HG03175 (cell line): Measurements from ENCODE around the gene LCE2B.
"Not testable (repeated sequence)": the region's sequence is repeated elsewhere in the genome, so short reads cannot be mapped to it uniquely, and the experiment has no call there.

Experiments
- ATAC-seq: cut with Tn5 transposase; IDR thresholded peaks from one replicate; pipeline ENCODE4 v1.9.1; 2021; ENCODE audit warnings: mild to moderate bottlenecking, moderate library complexity; ENCODE audit not compliant: unreplicated experiment

The LCE2B gene, protein sequence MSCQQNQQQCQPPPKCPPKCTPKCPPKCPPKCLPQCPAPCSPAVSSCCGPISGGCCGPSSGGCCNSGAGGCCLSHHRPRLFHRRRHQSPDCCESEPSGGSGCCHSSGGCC

DNA sequence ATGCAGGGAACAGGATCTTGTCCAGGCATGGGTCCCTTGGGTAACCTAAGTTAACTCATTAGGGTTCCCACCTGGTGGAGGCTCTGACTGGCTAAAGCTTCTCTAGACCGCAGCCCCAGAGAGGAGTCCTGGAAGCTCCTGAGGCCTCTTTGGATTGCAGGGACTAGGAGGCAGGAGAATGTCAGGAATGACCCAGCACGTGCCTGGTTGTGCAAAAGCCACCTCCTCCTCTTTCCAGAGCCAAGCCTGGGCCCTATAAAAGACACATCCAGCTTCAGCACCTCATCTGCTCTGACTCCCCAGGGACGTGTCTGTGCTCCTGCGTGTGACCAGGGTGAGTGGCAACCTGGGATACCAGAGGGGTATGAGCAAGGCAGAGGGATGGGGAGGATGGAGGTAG, at the start of gene LCE2B:
Gene LCE2B (plus strand): TSS at position 301 of the 400 bp plus-strand sequence. CDS start 721 bp downstream, outside the sequence.
- not testable (repeated sequence) for ATAC-seq

DNA sequence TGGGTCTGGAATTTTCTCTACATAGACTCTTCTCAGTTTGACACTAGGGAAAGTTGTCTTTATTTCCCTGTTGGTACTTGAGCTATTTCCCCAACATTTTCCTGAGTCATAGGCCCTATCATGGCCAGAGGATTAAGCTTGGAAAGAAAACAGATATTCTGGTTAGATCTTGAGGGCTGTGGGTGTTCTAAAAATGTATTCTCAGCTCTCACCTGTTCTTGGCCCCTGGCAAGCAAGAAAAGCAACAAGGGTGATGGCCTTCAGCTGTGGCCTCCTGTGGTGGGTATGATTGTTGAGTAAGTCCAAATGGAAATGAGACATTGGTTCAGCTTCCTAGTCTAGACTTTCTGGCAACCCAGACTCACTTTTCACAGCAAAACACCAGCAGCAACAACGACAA, 45.6 kb upstream of the LCE2B start:
- ATAC-seq: no peak

DNA sequence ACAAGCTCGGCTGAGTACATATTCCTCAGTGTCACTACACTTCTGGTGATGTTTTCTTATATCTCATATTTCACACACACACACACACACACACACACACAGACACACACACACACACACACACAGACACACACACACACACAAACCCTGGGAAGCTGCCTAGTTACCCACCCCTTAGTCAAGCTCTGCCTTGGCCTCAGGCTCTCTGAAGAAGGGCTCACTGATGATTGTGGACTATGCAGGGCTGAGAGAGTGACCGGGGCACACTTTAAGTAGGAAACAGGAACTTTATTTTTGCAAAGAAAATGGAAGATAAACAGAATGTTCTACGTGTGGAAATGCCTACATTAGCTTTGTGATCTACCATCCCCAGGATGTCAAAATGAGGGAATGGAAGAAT, 42.0 kb upstream of the LCE2B start:
- ATAC-seq: no peak

DNA sequence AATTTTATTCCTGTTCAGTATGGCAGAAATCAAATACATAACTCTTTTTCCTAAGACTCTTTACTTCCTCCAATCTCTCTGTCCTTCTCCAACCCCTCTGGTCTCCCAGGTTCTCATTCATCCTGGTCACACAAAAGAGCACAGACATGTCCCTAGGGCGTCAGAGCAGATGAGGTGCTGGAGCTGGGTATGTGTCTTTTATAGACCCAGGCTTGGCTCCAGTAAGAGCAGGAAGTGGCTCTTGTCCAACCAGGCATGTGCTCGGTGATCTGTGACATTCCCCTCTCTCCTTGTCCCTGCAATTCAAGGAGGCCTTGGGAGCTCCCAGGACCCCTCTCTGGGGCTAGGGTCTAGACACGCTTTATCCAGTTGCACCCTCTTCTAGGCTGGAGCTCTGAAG, 40.8 kb upstream of the LCE2B start:
- no peak for ATAC-seq

DNA sequence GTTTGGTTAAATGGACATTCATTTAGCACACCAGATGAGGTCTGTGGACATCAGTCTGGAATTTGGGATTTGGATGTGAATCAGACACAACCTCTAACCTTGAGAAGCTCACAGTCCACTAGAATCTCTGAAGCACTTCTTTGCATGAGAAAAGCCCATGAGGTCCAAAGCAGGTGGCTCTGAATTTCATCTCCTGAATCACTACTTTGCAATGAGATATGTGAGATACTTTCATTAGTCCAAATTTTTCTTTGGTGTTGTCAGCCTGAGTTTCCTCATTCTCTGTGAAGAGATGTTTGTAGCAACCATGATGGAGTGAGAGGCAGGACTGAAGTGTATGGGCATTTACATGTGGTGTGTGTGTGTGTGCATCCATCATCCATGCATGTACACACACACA, 39.3 kb upstream of the LCE2B start:
- ATAC-seq: no peak

DNA sequence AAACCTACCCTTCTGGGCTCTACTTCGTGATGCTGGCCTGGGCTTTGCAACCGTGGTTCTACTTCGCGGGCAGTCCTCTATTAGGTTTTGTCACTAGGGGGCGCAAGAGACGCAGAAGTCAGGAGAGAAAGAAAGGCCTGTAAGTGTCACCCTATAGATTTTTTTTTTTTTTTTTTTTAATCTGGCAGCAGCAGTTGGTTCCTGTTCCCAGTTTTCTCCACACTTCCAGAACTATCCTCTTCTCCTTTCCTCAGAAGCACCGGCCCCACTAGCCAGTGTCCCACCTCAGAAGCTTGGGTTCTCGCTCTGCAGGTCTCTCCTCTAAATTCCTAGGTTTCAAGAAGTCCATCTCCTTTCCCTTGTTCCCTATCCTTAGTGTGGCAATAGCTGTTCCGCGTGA, 31.8 kb upstream of the LCE2B start:
- ATAC-seq: no peak

DNA sequence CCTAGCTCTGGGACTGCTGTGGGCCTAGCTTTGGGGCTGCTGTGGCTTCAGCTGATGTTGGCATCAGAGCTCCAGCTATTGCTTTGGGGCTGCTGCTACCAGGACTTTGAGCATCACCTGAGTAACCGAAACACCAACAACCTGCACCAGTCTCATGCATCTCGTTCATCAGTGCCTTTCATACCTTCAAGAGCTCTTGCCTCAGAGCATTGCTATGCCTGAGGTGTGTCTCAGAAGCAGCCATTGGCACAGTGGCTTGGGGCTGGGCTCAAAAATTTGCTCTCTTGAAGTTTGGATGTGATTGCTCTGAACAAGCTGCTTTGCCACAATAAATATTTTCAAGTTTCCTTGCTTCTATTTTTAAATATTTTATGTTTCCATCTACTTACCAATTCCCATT, 29.5 kb upstream of the LCE2B start:
- ATAC-seq: no peak

DNA sequence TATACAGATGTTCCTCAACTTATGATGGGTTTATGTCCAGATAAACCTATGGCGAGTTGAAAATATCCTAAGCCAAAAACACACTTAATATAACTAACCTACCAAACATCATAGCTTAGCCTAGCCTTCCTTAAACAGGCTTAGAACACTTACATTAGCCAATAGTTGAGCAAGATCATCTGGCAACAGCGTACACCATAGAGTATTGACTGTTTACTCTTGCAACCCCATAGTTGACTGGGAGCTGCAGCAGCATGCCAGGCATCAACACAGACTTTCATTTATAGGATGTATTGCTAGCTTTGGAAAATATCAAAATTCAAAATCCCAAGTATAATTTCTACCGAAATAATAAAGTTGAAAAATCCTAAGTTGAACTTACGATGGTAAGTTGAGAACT, 28.2 kb upstream of the LCE2B start:
- ATAC-seq: no peak

DNA sequence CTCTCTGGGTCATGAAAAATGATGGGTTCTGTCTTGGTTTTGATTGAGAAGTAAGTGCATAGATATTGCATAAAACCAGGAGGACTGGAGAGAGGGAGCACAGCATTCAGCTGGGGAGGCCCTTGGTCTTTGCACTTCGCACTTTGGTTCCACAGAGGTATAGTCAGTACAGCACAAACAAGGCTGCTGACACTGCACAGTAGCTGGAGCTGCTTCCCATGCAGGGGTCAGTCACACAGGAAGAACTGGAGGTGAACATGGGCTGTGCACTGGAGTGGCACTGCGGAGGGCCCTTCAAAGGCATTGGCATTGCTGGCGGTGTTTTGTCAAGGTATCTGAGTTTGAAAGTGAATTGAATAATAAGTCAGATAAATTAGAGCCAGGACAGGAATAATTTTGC, 27.3 kb upstream of the LCE2B start:
- ATAC-seq: no peak

DNA sequence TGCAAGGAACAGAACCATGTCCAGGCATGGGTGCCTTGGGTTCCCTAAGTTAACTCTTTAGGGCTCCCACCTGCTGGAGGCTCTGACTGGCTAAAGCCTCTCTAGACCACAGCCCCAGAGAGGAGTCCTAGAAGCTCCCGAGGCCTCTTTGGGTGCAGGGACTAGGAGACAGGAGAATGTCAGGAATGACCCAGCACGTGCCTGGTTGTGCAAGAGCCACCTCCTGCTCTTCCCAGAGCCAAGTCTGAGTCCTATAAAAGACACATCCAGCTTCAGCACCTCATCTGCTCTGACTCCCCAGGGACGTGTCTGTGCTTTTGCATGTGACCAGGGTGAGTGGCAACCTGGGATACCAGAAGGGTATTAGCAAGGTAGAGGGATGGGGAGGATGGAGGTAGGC, 22.8 kb upstream of the LCE2B start, which contains the start of gene LCE2D:
Gene LCE2D (plus strand): TSS at position 283 of the 400 bp plus-strand sequence. CDS start 726 bp downstream, outside the sequence.
- ATAC-seq: no peak

DNA sequence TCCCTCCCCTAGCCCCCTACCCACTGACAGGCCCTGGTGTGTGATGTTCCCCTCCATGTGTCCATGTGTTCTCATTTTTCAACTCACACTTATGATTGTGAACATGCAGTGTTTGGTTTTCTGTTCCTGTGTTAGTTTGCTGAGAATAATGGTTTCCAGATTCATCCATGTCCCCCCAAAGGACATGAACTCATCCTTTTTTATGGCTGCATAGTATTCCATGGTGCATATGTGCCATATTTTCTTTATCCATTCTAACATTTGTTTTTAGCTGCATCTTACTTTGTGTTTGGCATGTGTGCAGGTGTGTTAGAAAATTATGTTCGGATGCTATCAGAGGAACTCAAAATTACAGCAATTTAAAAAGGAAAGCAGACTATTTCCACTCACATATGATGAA, 19.8 kb upstream of the LCE2B start:
- not testable (repeated sequence) for ATAC-seq

DNA sequence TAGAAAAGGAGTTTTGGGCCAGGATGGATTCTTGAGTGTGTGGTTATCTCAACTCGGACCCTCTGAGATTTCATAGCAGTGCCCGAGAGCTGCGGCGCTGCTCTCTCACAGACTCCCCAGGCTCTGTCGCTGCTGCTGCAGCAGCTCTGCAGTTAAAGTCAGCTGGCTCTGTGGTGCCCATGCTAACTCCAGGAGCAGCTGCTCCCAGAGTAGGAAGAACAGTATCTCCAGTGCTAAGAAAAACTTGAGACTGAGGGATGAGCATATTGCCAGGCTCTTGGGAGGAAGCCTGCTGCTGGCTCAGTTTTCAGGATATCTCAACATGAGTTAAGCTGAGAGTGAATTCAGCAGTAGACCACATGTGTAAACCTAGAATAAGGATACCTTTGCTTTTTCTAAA, 18.3 kb upstream of the LCE2B start:
- ATAC-seq: no peak

DNA sequence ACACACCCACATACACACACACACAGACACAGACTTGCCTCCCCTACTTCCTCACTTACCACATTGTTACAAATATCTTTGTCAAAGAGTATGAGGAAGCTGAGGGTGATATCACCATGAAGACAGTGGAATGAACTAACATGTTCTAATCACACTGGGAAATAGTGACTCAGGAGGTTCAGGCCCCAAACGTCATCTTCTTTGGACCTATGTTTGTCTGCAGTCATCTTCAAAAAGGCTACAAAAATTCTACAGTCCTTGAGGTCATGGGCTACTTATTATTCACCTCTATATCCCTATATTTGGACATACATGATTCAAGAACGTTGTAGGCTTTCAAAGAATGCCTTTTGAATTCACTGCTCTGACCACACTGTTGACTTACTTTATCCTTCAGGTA, 12.9 kb upstream of the LCE2B start:
- no peak for ATAC-seq

DNA sequence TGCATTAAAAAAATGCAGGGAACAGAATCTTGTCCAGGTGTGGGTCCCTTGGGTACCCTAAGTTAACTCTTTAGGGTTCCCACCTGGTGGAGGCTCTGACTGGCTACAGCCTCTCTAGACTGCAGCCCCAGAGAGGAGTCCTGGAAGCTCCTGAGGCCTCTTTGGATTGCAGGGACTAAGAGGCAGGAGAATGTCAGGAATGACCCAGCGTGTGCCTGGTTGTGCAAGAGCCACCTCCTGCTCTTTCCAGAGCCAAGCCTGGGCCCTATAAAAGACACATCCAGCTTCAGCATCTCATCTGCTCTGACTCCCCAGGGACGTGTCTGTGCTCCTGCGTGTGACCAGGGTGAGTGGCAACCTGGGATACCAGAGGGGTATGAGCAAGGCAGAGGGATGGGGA, 10.9 kb upstream of the LCE2B start, which contains the start of gene LCE2C:
Gene LCE2C (plus strand): TSS at position 297 of the 400 bp plus-strand sequence. CDS start 737 bp downstream, outside the sequence.
- ATAC-seq: not testable (repeated sequence)

DNA sequence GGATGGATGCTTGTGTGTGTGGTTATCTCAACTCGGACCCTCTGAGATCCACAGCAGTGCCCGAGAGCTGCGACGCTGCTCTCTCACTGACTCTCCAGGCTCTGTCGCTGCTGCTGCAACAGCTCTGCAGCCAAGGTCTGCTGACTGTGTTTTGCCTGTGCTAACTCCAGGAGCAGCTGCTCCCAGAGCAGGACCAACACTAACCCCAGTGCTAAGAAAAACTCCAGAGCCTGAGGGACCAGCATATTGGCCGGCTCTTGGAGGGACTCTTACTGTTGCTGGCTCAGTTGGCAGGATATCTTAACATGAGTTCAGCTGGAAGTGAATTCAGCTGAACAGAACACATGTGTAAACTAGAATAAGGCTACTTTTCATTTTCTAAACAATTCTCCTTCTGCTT, 6.5 kb upstream of the LCE2B start:
- ATAC-seq: no peak

DNA sequence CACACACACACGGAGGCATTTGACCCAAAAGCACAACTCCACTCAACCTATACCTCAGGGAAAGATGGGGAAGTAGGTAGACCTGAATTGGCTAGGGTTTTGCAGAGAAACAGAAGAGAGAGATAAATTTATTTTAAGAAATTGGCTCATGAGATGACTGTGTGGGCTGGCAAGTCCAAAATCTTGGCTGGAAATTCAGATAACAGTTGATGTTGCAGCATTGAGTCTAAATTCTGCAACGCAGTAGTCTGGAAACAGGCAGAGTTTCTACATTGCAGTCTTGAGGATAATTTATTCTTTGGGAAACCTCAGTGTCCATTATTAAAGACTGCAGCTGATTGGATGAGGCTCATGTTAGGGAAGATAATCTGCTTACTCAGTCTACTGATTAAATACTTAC, 4.3 kb upstream of the LCE2B start:
- ATAC-seq: no peak

DNA sequence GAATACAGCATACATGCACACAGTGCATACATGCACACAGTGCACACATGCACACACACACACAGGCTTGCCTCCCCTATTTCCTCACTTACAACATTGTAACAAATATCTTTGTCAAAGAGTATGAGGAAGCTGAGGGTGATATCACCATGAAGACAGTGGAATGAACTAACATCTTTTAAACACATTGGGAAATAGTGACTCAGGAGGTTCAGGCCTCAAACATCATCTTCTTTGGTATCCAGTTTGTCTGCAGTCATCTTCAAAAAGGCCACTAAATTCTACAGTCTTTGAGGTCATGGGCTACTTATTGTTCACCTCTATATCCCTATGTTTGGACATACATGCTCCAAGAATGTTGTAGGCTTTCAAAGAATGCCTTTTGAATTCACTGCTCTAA, 2.1 kb upstream of the LCE2B start:
- ATAC-seq: no peak

DNA sequence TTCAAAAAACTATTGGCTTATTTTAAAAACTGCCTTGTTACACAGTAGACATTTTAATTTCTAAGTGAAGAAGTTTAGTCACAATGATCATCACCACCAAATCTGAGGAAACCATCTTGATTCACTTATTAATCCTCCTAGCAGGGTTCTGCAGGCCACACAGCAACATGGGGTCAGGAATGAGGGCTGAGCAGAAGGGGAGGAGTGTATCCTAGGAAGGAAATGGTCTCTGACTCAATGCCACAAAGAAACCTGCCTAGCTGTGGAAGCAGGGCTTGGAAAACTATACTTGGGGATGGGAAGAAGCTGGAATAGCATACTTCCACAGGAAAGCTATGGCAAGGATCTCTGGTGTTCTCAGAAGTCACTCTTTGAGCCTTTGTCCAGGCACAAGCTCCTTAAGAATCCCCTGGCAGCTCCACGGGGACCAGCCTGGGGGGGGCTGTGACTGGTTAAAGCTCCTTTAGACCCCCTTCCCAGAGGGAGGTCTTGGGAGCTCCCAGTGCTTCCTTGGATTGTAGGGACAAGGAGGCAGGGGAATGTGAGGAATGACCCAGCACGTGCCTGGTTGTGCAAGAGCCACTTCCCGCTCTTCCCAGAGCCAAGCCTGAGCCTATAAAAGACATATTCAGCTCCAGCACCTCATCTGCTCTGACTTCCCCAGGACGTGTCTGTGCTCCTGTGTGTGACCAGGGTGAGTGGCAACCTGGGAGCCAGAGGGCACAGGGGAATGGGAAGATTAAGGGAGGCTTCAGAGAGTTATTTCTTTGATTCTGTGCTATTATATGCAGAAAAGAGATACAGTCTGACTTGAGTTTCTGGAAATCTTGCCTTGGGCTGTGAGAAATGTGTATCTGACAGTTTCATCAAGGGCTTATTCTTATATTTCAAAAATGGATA, 12.0 kb downstream of the LCE2B start, which contains the start of gene LCE2A:
Gene LCE2A (plus strand): TSS at position 645 of the 900 bp plus-strand sequence. CDS start 557 bp downstream, outside the sequence.
- no peak for ATAC-seq

DNA sequence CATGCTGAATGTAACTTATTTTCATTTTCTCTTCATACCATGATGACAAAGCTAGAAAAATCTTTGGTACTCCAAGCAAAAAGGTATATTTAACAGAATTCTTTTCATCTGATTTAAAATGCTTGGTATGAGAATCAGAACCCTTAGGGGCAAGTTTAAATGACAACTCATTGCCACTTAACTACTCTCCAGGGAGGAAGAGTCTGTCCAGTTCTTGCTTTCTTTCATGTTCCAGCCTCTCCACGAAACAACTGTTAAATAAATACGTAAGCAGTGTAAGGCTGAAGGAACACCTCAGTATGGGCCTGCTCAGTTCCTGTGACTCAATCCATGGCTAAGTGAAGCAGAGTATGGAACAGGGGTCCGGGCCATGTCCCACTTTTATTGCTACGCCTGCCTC, 13.8 kb downstream of the LCE2B start:
- no peak for ATAC-seq

DNA sequence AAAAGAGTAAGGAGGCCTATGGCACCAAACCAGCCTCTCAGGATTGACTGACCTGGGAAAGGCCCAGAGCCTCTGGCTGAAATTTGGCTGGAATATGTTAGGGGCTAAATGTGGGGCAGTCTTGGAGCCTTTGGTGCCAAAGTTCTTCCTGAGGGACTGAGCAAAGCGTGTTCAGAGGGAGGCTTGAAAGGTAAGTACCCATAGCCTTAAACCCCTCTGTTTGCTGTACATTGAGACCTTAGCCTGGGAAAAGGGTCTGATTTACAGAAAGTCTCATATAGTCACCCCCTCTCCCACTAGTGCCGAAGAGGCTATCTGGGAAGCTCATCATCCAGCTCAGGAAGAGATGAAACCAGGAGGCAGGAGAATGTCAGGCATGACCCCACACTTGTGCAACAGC, 21.9 kb downstream of the LCE2B start, which contains the start of gene LCE4A:
Gene LCE4A (plus strand): TSS at position 301 of the 400 bp plus-strand sequence. CDS start 916 bp downstream, outside the sequence.
- no peak for ATAC-seq

DNA sequence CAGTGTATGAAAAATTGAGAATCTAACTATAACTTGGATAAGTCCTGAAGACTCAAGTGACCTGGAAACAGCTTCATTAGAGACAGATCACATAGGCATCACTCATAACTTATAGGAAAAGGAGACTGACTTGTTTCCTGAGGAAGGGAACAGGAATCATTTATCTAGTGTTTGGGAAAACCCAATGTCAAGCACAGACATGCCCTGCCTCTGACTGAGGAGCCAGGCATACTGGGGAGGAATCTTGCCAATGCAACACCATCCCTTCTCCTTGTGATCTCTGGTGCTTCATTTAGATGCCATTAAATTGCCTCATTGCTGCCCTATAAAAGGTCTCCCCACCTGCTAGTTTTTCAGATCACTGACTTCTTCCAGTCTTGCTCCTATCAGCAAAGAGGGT, 32.3 kb downstream of the LCE2B start:
- no peak for ATAC-seq

DNA sequence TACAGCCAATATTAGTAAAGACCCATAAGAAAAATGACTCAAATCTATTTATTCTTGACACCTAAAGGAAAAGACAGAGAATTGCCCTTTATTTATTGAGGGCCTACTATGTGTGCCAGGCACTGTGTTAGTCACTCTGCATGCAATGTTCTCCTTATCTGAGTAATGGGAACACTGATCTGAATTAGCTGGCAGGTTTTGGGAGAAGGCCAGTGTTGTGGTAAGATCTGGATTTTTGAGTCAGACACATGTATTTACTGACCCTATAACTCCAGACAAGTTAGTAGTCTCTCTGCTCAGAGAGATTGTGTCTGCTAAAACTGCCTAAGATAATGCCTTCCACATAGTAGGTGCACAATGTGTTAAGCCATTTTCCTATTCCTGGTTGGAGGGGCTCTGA, 39.3 kb downstream of the LCE2B start:
- ATAC-seq: no peak
